HepG2 (cell line): ENCODE results near the gene ST6GALNAC3. TPM values are rescaled to one million over a fixed set of nuclear protein-coding genes. Genes with fewer than 3 reads are reported as not detected.

ENCODE experiments used
- ATAC-seq: fragments of 200-7000 bp; cut with Tn5 transposase; 3 replicates; pipeline ENCODE4 v1.9.1; 2020; ENCODE audit warnings: mild to moderate bottlenecking, moderate library complexity
- BruUV-seq: library from RNA; stranded (reverse); fragments of 400-500 nt; replicated peaks from 2 replicates; lab custom pipeline; 2021; lab: Mats Ljungman, UMichigan
- CTCF ChIA-PET: fragments of 300-600 bp; formaldehyde crosslinking; extraction: SDS; loops from one replicate; lab custom pipeline; 2021; ENCODE audit warnings: low total read pairs, inconsistent platforms, low intra/inter-chr PET ratio; lab: Yijun Ruan, JAX
- POLR2A ChIA-PET: fragments of 350-600 bp; sonication (Branson Sonifier 250); formaldehyde crosslinking; loops from one replicate; lab custom pipeline; 2020; ENCODE audit warnings: antibody characterized with exemption, inconsistent platforms; lab: Yijun Ruan, JAX
- DNase-seq: peaks from one replicate; pipeline ENCODE4 v3.0.0-alpha.2; 2015; ENCODE audit warnings: low spot score
- FAIRE-seq: peaks from 3 replicates; lab custom pipeline; 2011; peaks lifted over from hg19 to GRCh38; lab: Jason Lieb, UNC
- H2AFZ ChIP-seq: one replicate; pipeline ENCODE4 v1.6.1; 2011; ENCODE audit warnings: low read length, inconsistent platforms
- H3K27ac ChIP-seq: fragments of 300-600 bp; 3 replicates; pipeline ENCODE4 v1.8.0; 2011; ENCODE audit warnings: mixed run types, mild to moderate bottlenecking, mixed read lengths, low read length, inconsistent platforms; ENCODE audit not compliant: insufficient read depth; ENCODE audit errors: extremely low read length
- H3K27me3 ChIP-seq, 2 experiments: fragments of 200-600 bp in 1 of 2; 2 replicates in 1 of 2; 3 replicates in 1 of 2; pipeline versions ENCODE4 v1.6.0 to v1.8.0; 2011; ENCODE audit warnings: low read length in 2 of 2, mild to moderate bottlenecking in 2 of 2, moderate library complexity in 2 of 2, inconsistent platforms in 1 of 2; ENCODE audit not compliant: insufficient read depth in 2 of 2, control insufficient read depth in 1 of 2
- H3K36me3 ChIP-seq, 2 experiments: fragments of 200-600 bp in 1 of 2; replicated peaks in 1 of 2; 2 replicates in 1 of 2; 3 replicates in 1 of 2; pipeline versions ENCODE4 v1.5.1 to v1.8.0; 2011; ENCODE audit warnings: low read length in 2 of 2, inconsistent platforms in 1 of 2; ENCODE audit not compliant: insufficient read depth in 2 of 2, control insufficient read depth in 1 of 2
- H3K4me1 ChIP-seq: 2 replicates; pipeline ENCODE4 v1.5.1; 2012; ENCODE audit warnings: low read length, inconsistent platforms; ENCODE audit not compliant: insufficient read depth
- H3K4me2 ChIP-seq: 2 replicates; pipeline ENCODE4 v1.6.0; 2011; ENCODE audit warnings: low read depth, low read length, inconsistent platforms
- H3K4me3 ChIP-seq, 3 experiments: fragments of 200-600 bp in 1 of 3; sonication (generic), shearing (Covaris generic) in 1 of 3; replicated peaks in 1 of 3; 2 replicates each; pipeline ENCODE4 v1.5.1; 2011 to 2016; ENCODE audit warnings: low read length in 3 of 3, inconsistent platforms in 2 of 3, low read depth in 2 of 3, mild to moderate bottlenecking in 2 of 3, control low read depth in 1 of 3, mixed read lengths in 1 of 3; ENCODE audit not compliant: insufficient read depth in 1 of 3
- H3K79me2 ChIP-seq: one replicate; pipeline ENCODE4 v1.6.1; 2011; ENCODE audit warnings: low read length, inconsistent platforms; ENCODE audit not compliant: insufficient read depth
- H3K9ac ChIP-seq: 2 replicates; pipeline ENCODE4 v1.6.0; 2011; ENCODE audit warnings: mild to moderate bottlenecking, low read depth, low read length, inconsistent platforms; ENCODE audit not compliant: insufficient read depth
- H3K9me3 ChIP-seq: 2 replicates; pipeline ENCODE4 v1.5.1; 2012; ENCODE audit warnings: mild to moderate bottlenecking, low read length
- H4K20me1 ChIP-seq: 2 replicates; pipeline ENCODE4 v1.6.0; 2011; ENCODE audit warnings: inconsistent platforms, mild to moderate bottlenecking, low read length, moderate library complexity; ENCODE audit not compliant: insufficient read depth
- AHR ChIP-seq: IDR thresholded peaks from 2 replicates; pipeline ENCODE4 v1.6.1; 2018; ENCODE audit warnings: missing genetic modification reagents, missing compliant biosample characterization
- DR1 ChIP-seq: sonication (generic); formaldehyde crosslinking; IDR thresholded peaks from 2 replicates; pipeline ENCODE4 v1.8.0; 2021; ENCODE audit warnings: mild to moderate bottlenecking, missing genetic modification reagents, inconsistent platforms
- GPN1 ChIP-seq: sonication (generic); formaldehyde crosslinking; IDR thresholded peaks from 2 replicates; pipeline ENCODE4 v1.5.1; 2020; ENCODE audit warnings: missing genetic modification reagents, borderline replicate concordance
- KDM5B ChIP-seq: sonication (generic); formaldehyde crosslinking; IDR thresholded peaks from 2 replicates; pipeline ENCODE4 v1.4.0; 2020; ENCODE audit warnings: missing genetic modification reagents, mild to moderate bottlenecking, borderline replicate concordance
- NKX3-1 ChIP-seq: sonication (generic); formaldehyde crosslinking; IDR thresholded peaks from 2 replicates; pipeline ENCODE4 v1.5.0; 2020; ENCODE audit warnings: missing genetic modification reagents
- PITX1 ChIP-seq: sonication (generic); formaldehyde crosslinking; IDR thresholded peaks from 2 replicates; pipeline ENCODE4 v1.5.1; 2020; ENCODE audit warnings: mild to moderate bottlenecking, missing genetic modification reagents
- SNAPC2 ChIP-seq: sonication (generic); formaldehyde crosslinking; IDR thresholded peaks from 2 replicates; pipeline ENCODE4 v1.8.1; 2022; ENCODE audit warnings: mild to moderate bottlenecking, missing genetic modification reagents
- ZBTB38 ChIP-seq: sonication (generic); formaldehyde crosslinking; IDR thresholded peaks from 2 replicates; pipeline ENCODE4 v1.5.1; 2020; ENCODE audit warnings: mild to moderate bottlenecking, missing genetic modification reagents
- ZC3H4 ChIP-seq: sonication (generic); formaldehyde crosslinking; IDR thresholded peaks from 2 replicates; pipeline ENCODE4 v1.4.0; 2020; ENCODE audit warnings: missing genetic modification reagents, borderline replicate concordance
- ZNF180 ChIP-seq: sonication (generic); formaldehyde crosslinking; IDR thresholded peaks from 2 replicates; pipeline ENCODE4 v1.4.0; 2020; ENCODE audit warnings: low read depth, missing genetic modification reagents, borderline replicate concordance
- ZNF296 ChIP-seq: sonication (generic); formaldehyde crosslinking; conservative IDR thresholded peaks from 2 replicates; pipeline ENCODE4 v1.5.0; 2020; ENCODE audit warnings: mild to moderate bottlenecking, missing genetic modification reagents
- ZNF503 ChIP-seq: sonication (generic); formaldehyde crosslinking; IDR thresholded peaks from 2 replicates; pipeline ENCODE4 v1.4.0; 2020; ENCODE audit warnings: missing genetic modification reagents
- ZNF546 ChIP-seq: sonication (generic); formaldehyde crosslinking; conservative IDR thresholded peaks from 2 replicates; pipeline ENCODE4 v1.8.1; 2023; ENCODE audit warnings: mild to moderate bottlenecking, missing genetic modification reagents
- ZNF691 ChIP-seq: sonication (generic); formaldehyde crosslinking; IDR thresholded peaks from 2 replicates; pipeline ENCODE4 v1.4.0; 2020; ENCODE audit warnings: missing genetic modification reagents, low read depth, mild to moderate bottlenecking, borderline replicate concordance
- ZNF776 ChIP-seq: sonication (generic); formaldehyde crosslinking; IDR thresholded peaks from 2 replicates; pipeline ENCODE4 v1.4.0; 2020; ENCODE audit warnings: mild to moderate bottlenecking, missing genetic modification reagents
- ZNF780A ChIP-seq: sonication (generic); formaldehyde crosslinking; IDR thresholded peaks from 2 replicates; pipeline ENCODE4 v1.8.0; 2022; ENCODE audit warnings: mild to moderate bottlenecking, missing genetic modification reagents, moderate library complexity
- WGBS: methylation state at CpG from one replicate; pipeline ENCODE4 v1.1.6; 2017; ENCODE audit warnings: low lambda C conversion rate; 5-methylcytosine and 5-hydroxymethylcytosine counted together
- in situ Hi-C: cut with HindIII; loops from 2 replicates; pipeline ENCODE4 v1.10.0; 2017; ENCODE audit warnings: low pct_unique_long_range_greater_than_20kb; ENCODE audit not compliant: extremely low pct_ligation_motif_present
- intact Hi-C: fragments of 100-400 bp; cut with micrococcal nuclease; formaldehyde crosslinking; loops from one replicate; pipeline ENCODE4 v1.10.0; 2022; ENCODE audit not compliant: unreplicated experiment
- polyA plus RNA-seq, 8 experiments: library from polyadenylated mRNA; depleted of rRNA in 3 of 8; stranded (reverse) in 7 of 8; unstranded in 1 of 8; fragments of >200 nt; fragmentation: Illumina TruSeq in 4 of 8; extraction: Trizol in 4 of 8; gene quantifications; 2 replicates each; pipeline versions ENCODE4 v1.2.1 to v1.2.3, GENCODE V29; 2011 to 2016; ENCODE audit warnings: low read depth in 4 of 8, missing spikeins in 1 of 8, mixed read lengths in 1 of 8; ENCODE audit not compliant: insufficient read depth in 1 of 8
- total RNA-seq, 5 experiments: library from RNA; depleted of rRNA; stranded (reverse); fragments of >200 nt; fragmentation: Illumina TruSeq; extraction: Trizol; gene quantifications; 2 replicates each; pipeline ENCODE4 v1.2.3, GENCODE V29; 2016; ENCODE audit warnings: low read depth in 1 of 5
- TF ChIP-seq, protein P1 (sequence below): IDR thresholded peaks from 2 replicates; pipeline ENCODE4 v1.6.1; 2016; ENCODE audit warnings: mild to moderate bottlenecking
- TF ChIP-seq, protein P2 (sequence below): sonication (generic); formaldehyde crosslinking; IDR thresholded peaks from 2 replicates; pipeline ENCODE4 v1.8.0; 2022; ENCODE audit warnings: mild to moderate bottlenecking, missing genetic modification reagents; ENCODE audit not compliant: insufficient replicate concordance

ST6GALNAC3 gene
- total and polyA plus RNA-seq, 2 of the 13 experiments (the other 11 are each of a cell fraction or from before 2014, with no cell fraction given), result not detected

DNA sequence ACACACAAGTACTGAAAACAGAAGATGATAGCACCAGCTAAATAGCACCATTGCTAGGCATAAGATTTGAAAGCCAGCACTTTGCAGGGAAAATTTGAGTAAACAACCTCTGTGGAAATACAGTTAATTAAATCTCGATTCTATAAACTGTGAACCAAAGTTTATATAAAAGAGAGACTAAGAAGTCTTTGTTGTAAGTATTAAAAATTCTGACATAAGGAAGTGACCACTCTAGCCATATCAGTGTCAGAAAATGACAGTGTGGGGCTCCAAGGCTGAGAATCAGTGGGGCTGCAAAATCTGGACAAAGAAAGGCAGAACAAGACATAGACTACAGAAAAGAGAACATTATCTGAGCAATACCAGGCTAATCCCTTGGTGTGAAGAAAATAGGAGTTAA is 292.2 kb downstream of the ST6GALNAC3 start:
- 0% methylated on average over 1 of the region's 1 CpG for WGBS

More for the DNA sequence above, 292.2 kb downstream of the ST6GALNAC3 start:
- FAIRE-seq (no peak), ATAC-seq (no peak)
- H3K27me3 ChIP-seq, result no peaks in the 10 kb centered on the region
- H2AFZ ChIP-seq, result no peak overlapping the region
- in situ Hi-C loops (no loop called here), intact Hi-C loops (no loop called here)
- no peak overlapping the region for H3K9ac ChIP-seq
- POLR2A ChIA-PET, result no interaction called here
- no peak overlapping the region for H3K27ac ChIP-seq
- H3K4me2 ChIP-seq, result no peak overlapping the region
- no peaks in the 10 kb centered on the region for H4K20me1 ChIP-seq
- no peaks in the 10 kb centered on the region for H3K4me1 ChIP-seq
- CTCF ChIA-PET, result no interaction called here
- TF ChIP-seq ZNF180 (CRISPR knock-in tag), result no peak
- TF ChIP-seq ZNF780A (CRISPR knock-in tag), result no peak
- TF ChIP-seq AHR (CRISPR knock-in tag), result no peak
- TF ChIP-seq ZC3H4, result no peak
- no peak for TF ChIP-seq SNAPC2 (CRISPR knock-in tag)
- TF ChIP-seq KDM5B (CRISPR knock-in tag), result no peak
- TF ChIP-seq ZBTB38 (CRISPR knock-in tag), result no peak
- no peak for TF ChIP-seq ZNF503 (CRISPR knock-in tag)
- TF ChIP-seq ZNF691 (CRISPR knock-in tag), result no peak
- TF ChIP-seq ZNF296 (CRISPR knock-in tag), result no peak
- TF ChIP-seq, protein P1, sequence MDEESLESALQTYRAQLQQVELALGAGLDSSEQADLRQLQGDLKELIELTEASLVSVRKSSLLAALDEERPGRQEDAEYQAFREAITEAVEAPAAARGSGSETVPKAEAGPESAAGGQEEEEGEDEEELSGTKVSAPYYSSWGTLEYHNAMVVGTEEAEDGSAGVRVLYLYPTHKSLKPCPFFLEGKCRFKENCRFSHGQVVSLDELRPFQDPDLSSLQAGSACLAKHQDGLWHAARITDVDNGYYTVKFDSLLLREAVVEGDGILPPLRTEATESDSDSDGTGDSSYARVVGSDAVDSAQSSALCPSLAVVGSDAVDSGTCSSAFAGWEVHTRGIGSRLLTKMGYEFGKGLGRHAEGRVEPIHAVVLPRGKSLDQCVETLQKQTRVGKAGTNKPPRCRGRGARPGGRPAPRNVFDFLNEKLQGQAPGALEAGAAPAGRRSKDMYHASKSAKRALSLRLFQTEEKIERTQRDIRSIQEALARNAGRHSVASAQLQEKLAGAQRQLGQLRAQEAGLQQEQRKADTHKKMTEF, result no peak
- TF ChIP-seq NKX3-1 (CRISPR knock-in tag), result no peak
- no peak for TF ChIP-seq GPN1 (CRISPR knock-in tag)
- TF ChIP-seq ZNF546 (CRISPR knock-in tag), result no peak
- TF ChIP-seq, protein P2, sequence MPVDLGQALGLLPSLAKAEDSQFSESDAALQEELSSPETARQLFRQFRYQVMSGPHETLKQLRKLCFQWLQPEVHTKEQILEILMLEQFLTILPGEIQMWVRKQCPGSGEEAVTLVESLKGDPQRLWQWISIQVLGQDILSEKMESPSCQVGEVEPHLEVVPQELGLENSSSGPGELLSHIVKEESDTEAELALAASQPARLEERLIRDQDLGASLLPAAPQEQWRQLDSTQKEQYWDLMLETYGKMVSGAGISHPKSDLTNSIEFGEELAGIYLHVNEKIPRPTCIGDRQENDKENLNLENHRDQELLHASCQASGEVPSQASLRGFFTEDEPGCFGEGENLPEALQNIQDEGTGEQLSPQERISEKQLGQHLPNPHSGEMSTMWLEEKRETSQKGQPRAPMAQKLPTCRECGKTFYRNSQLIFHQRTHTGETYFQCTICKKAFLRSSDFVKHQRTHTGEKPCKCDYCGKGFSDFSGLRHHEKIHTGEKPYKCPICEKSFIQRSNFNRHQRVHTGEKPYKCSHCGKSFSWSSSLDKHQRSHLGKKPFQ (CRISPR knock-in tag), result no peak
- TF ChIP-seq DR1 (CRISPR knock-in tag), result no peak
- no peak for TF ChIP-seq PITX1 (CRISPR knock-in tag)
- no peak for TF ChIP-seq ZNF776 (CRISPR knock-in tag)
- TF ChIP-seq, all 625 proteins: peak for 0
- Histone ChIP-seq H3K36me3 (no peaks in the 10 kb centered on the region), H3K9me3 (0 out of 2 replicates have a peak, but pooled peaks cover under 1% of the 10 kb centered on the region), H3K79me2 (no peaks in the 10 kb centered on the region), H3K4me3 (no peak overlapping the region)
- no TSS peak for BruUV-seq
- no peak for DNase-seq
